Uterus (tissue), 4 donors: ENCODE measurements around the gene CCT7. TPM values are rescaled to one million over a fixed set of nuclear protein-coding genes. Genes with fewer than 3 reads are reported as not detected.

ENCODE experiments used
- DNase-seq, 2 donors: peaks; one replicate each; pipeline ENCODE4 v3.0.0-alpha.2; 2019 to 2020
- H3K27ac ChIP-seq, 2 donors: fragments of 200-600 bp; sonication (generic); 1 replicate in 1 of 2; 2 replicates in 1 of 2; pipeline ENCODE4 v1.5.1; 2016 to 2018
- H3K27me3 ChIP-seq, 2 donors: fragments of 200-600 bp; sonication (generic); one replicate each; pipeline ENCODE4 v1.5.1; 2018 to 2019; ENCODE audit warnings: control low read depth in 1 of 2
- H3K36me3 ChIP-seq, 2 donors: fragments of 200-600 bp; sonication (generic); one replicate each; pipeline ENCODE4 v1.5.1; 2019; ENCODE audit warnings: control low read depth in 1 of 2
- H3K4me1 ChIP-seq, 2 donors: fragments of 200-600 bp; sonication (generic); one replicate each; pipeline ENCODE4 v1.5.1; 2018 to 2019; ENCODE audit warnings: control low read depth in 1 of 2
- H3K4me3 ChIP-seq, 2 donors: fragments of 200-600 bp; sonication (generic); 1 replicate in 1 of 2; 2 replicates in 1 of 2; pipeline ENCODE4 v1.5.1; 2018 to 2019; ENCODE audit warnings: mild to moderate bottlenecking in 1 of 2
- H3K9me3 ChIP-seq, 2 donors: fragments of 200-600 bp; sonication (generic); one replicate each; pipeline ENCODE4 v1.5.1; 2019; ENCODE audit warnings: control low read depth in 1 of 2
- CTCF ChIP-seq, 4 experiments: fragments of 200-600 bp in 2 of 4; fragments of 450-650 bp in 2 of 4; sonication (generic) in 2 of 4; IDR thresholded peaks; one replicate each; pipeline ENCODE4 v1.5.1; 2016 to 2019; ENCODE audit warnings: antibody characterized with exemption in 4 of 4, mild to moderate bottlenecking in 2 of 4, moderate library complexity in 1 of 4
- POLR2A ChIP-seq, 2 donors: fragments of 450-650 bp; IDR thresholded peaks; one replicate each; pipeline ENCODE4 v1.6.1; 2016; ENCODE audit warnings: antibody characterized with exemption in 2 of 2, mild to moderate bottlenecking in 1 of 2, moderate library complexity in 1 of 2
- intact Hi-C: fragments of 100-400 bp; cut with DNase I; formaldehyde crosslinking; loops from one replicate; pipeline ENCODE4 v1.15.1; 2023; ENCODE audit warnings: low total_unique reads
- total RNA-seq, 4 donors: library from RNA; depleted of rRNA in 3 of 4; stranded (reverse); fragments of >200 nt in 3 of 4; gene quantifications; one replicate each; pipeline versions ENCODE4 v1.1.0 to v1.2.4, GENCODE V29; 2014 to 2023
- donor health status: DM: yes; HTN: yes; CAD: no.

CCT7 gene
- total RNA-seq, 4 donors from 2014 or later, result 118 to 269 (median 188) TPM

- H3K27ac ChIP-seq, result no peak overlapping the region
- intact Hi-C loops, result no loop called here
Observed at GRCh38 chr2:73217160-73217559, 16.9 kb upstream of the CCT7 start.

GRCh38 chr2:73217826-73218225 is 16.3 kb upstream of the CCT7 start:
- no peaks in the 10 kb centered on the region for H3K4me1 ChIP-seq
- H3K36me3 ChIP-seq, result no peaks in the 10 kb centered on the region
- H3K4me3 ChIP-seq, result no peak overlapping the region
- H3K9me3 ChIP-seq, result no peaks in the 10 kb centered on the region
- no peak overlapping the region for H3K27ac ChIP-seq
- intact Hi-C loops, result no loop called here
- no peaks in the 10 kb centered on the region for H3K27me3 ChIP-seq
- no peak for DNase-seq
- TF ChIP-seq CTCF (IDR thresholded peaks at IDR 0.05), result no peak
- TF ChIP-seq POLR2A (IDR thresholded peaks at IDR 0.05), result no peak

More at GRCh38 chr2:73217160-73217559, 16.9 kb upstream of the CCT7 start:
- no peaks in the 10 kb centered on the region for H3K9me3 ChIP-seq
- H3K27me3 ChIP-seq, result no peaks in the 10 kb centered on the region
- H3K4me3 ChIP-seq, result no peak overlapping the region
- no peak for TF ChIP-seq CTCF (IDR thresholded peaks at IDR 0.05)
- no peak for TF ChIP-seq POLR2A (IDR thresholded peaks at IDR 0.05)
- H3K36me3 ChIP-seq, result no peaks in the 10 kb centered on the region
- no peak for DNase-seq
- no peaks in the 10 kb centered on the region for H3K4me1 ChIP-seq

- H3K4me3 ChIP-seq, result no peak overlapping the region
- H3K36me3 ChIP-seq, result no peaks in the 10 kb centered on the region
- H3K4me1 ChIP-seq, result no peaks in the 10 kb centered on the region
- intact Hi-C loops, result no loop called here
- no peaks in the 10 kb centered on the region for H3K27me3 ChIP-seq
- H3K9me3 ChIP-seq, result no peaks in the 10 kb centered on the region
- TF ChIP-seq POLR2A (IDR thresholded peaks at IDR 0.05), result no peak
- TF ChIP-seq CTCF (IDR thresholded peaks at IDR 0.05), result no peak
- H3K27ac ChIP-seq, result no peak overlapping the region
- no peak for DNase-seq
Observed at GRCh38 chr2:73218298-73218697, 15.8 kb upstream of the CCT7 start.

- DNase-seq, result no peak
- Histone ChIP-seq H3K27me3 (no peaks in the 10 kb centered on the region), H3K9me3 (no peaks in the 10 kb centered on the region), H3K4me3 (no peak overlapping the region), H3K36me3 (no peaks in the 10 kb centered on the region), H3K4me1 (no peaks in the 10 kb centered on the region), H3K27ac (no peak overlapping the region)
- intact Hi-C loops, result no loop called here
- TF ChIP-seq CTCF (IDR thresholded peaks at IDR 0.05), result no peak
- no peak for TF ChIP-seq POLR2A (IDR thresholded peaks at IDR 0.05)
Observed at GRCh38 chr2:73223821-73224220, 10.3 kb upstream of the CCT7 start.

GRCh38 chr2:73225513-73226360 is 8.4 kb upstream of the CCT7 start:
- Histone ChIP-seq H3K9me3 (no peaks in the 10 kb centered on the region), H3K27me3 (no peaks in the 10 kb centered on the region), H3K36me3 (no peaks in the 10 kb centered on the region), H3K4me1 (no peaks in the 10 kb centered on the region), H3K4me3 (no peak overlapping the region), H3K27ac (no peak overlapping the region)
- TF ChIP-seq POLR2A (IDR thresholded peaks at IDR 0.05), result no peak
- no peak for TF ChIP-seq CTCF (IDR thresholded peaks at IDR 0.05)
- DNase-seq, result no peak
- intact Hi-C loops, result no loop called here
